GM21381 (cell line): ENCODE results near the gene PKN2.
"Not testable (repeated sequence)": the region's sequence is repeated elsewhere in the genome, so short reads cannot be mapped to it uniquely, and the experiment has no call there.

Experiments
- ATAC-seq: cut with Tn5 transposase; IDR thresholded peaks from one replicate; pipeline ENCODE4 v1.9.1; 2021; ENCODE audit warnings: mild to moderate bottlenecking, moderate library complexity; ENCODE audit not compliant: unreplicated experiment

PKN2 gene

GRCh38 chr1:88876573-88877365, 192.7 kb downstream of the PKN2 start:
- no peak for ATAC-seq

- no peak for ATAC-seq
Observed at GRCh38 chr1:88877382-88877825, 193.3 kb downstream of the PKN2 start.

- no peak for ATAC-seq
Observed at GRCh38 chr1:88877911-88878310, 193.8 kb downstream of the PKN2 start.

- no peak for ATAC-seq
Observed at GRCh38 chr1:88878731-88879130, 194.7 kb downstream of the PKN2 start.

- not testable (repeated sequence) for ATAC-seq
Observed at GRCh38 chr1:88880717-88881116, 196.6 kb downstream of the PKN2 start.

GRCh38 chr1:88883156-88883555, 199.1 kb downstream of the PKN2 start:
- ATAC-seq, result no peak
